Spinal cord (tissue), 10 donors: ENCODE data around the gene DNAJC11. TPM values are rescaled to one million over a fixed set of nuclear protein-coding genes. Genes with fewer than 3 reads are reported as not detected.

Source experiments
- DNase-seq, 6 donors: peaks; one replicate each; pipeline versions ENCODE4 v3.0.0 to v3.0.0-alpha.2; 2013 to 2015; ENCODE audit warnings: low spot score in 6 of 6, low read depth in 4 of 6
- H3K27ac ChIP-seq: one replicate; pipeline ENCODE4 v1.5.1; 2013; ENCODE audit warnings: low read depth, low read length, control low read depth
- H3K27me3 ChIP-seq: one replicate; pipeline ENCODE4 v1.6.1; 2013; ENCODE audit warnings: low read length; ENCODE audit not compliant: control insufficient read depth, insufficient read depth
- H3K36me3 ChIP-seq: one replicate; pipeline ENCODE4 v1.6.1; 2013; ENCODE audit warnings: low read length; ENCODE audit not compliant: control insufficient read depth, insufficient read depth
- H3K4me1 ChIP-seq: one replicate; pipeline ENCODE4 v1.6.1; 2013; ENCODE audit warnings: low read length; ENCODE audit not compliant: control insufficient read depth, insufficient read depth
- H3K4me3 ChIP-seq: one replicate; pipeline ENCODE4 v1.5.1; 2013; ENCODE audit warnings: low read depth, low read length, control low read depth
- H3K9me3 ChIP-seq: one replicate; pipeline ENCODE4 v1.6.1; 2013; ENCODE audit warnings: low read length; ENCODE audit not compliant: control insufficient read depth, insufficient read depth
- WGBS: methylation state at CpG from one replicate; pipeline ENCODE4 v1.1.5; 2013; ENCODE audit warnings: missing lambda C conversion rate; ENCODE audit not compliant: insufficient coverage; 5-methylcytosine and 5-hydroxymethylcytosine counted together
- polyA plus RNA-seq, 2 donors: library from polyadenylated mRNA; unstranded; fragments of 120-200 nt; gene quantifications; one replicate each; pipeline ENCODE4 v1.2.1, GENCODE V29; 2013; ENCODE audit not compliant: insufficient read length in 2 of 2
- total RNA-seq, 2 donors: library from RNA; depleted of rRNA in 1 of 2; stranded (reverse); fragments of 120-200 nt in 1 of 2; fragments of >200 nt in 1 of 2; gene quantifications; one replicate each; pipeline versions ENCODE4 v1.2.3 to v1.2.4, GENCODE V29; 2013 to 2014
- donor health status: healthy.

DNAJC11 gene
- total and polyA plus RNA-seq, 4 donors: 32.5 to 58.5 (median 40.0) TPM

DNA sequence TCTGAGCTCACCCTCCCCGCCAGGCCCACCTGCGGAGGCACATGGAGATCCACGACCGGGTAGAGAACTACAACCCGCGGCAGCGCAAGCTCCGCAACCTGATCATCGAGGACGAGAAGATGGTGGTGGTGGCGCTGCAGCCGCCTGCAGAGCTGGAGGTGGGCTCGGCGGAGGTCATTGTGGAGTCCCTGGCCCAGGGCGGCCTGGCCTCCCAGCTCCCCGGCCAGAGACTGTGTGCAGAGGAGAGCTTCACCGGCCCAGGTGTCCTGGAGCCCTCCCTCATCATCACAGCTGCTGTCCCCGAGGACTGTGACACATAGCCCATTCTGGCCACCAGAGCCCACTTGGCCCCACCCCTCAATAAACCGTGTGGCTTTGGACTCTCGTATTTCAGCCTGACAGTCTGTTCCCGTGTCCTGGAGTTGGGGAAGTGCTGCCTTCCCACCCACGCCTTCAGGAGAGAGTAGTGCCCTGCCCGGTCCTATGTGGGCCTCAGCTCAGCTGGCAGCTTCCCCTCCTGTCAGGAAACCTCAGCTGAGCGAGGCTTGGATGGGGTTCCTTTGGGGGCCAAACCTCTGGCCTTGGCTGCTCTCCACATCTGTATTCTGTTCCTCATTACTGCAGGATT, 112.6 kb downstream of the DNAJC11 start:
- H3K27ac ChIP-seq: no peak overlapping the region
- no peak overlapping the region for H3K4me3 ChIP-seq
- WGBS: 82% methylated on average over 24 of the region's 24 CpGs
- no peaks in the 10 kb centered on the region for H3K9me3 ChIP-seq
- H3K4me1 ChIP-seq: peaks cover 27% of the 10 kb centered on the region
- DNase-seq: no peak
- H3K36me3 ChIP-seq: peaks cover 90% of the 10 kb centered on the region
- no peaks in the 10 kb centered on the region for H3K27me3 ChIP-seq

DNA sequence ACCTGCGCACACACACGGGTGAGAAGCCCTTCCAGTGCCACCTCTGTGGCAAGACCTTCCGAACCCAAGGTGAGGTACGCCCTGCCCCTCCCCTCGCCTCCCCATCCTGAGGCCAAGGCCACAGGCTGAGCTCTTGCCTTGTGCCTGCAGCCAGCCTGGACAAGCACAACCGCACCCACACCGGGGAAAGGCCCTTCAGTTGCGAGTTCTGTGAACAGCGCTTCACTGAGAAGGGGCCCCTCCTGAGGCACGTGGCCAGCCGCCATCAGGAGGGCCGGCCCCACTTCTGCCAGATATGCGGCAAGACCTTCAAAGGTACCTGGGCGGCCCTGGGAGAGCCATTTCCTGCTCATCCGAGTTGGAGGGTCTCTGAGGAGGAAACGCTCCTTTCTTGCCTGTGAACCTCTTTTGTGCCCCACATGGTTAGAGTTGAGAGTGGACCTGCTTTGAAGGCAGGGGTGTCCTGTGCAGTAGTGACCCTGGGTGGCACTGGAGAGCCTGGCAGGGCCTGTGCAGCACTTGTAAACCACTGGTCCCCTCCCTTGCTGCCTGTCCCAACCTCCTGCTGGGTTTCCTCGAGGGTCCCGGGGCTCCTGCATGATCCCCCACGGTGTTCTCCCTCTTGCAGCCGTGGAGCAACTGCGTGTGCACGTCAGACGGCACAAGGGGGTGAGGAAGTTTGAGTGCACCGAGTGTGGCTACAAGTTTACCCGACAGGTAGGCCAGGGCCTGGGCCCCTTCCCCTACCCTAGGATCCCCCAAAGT, 113.3 kb downstream of the DNAJC11 start:
- Histone ChIP-seq H3K9me3 (no peaks in the 10 kb centered on the region), H3K4me3 (no peak overlapping the region), H3K36me3 (peaks cover 85% of the 10 kb centered on the region), H3K4me1 (peaks cover 27% of the 10 kb centered on the region), H3K27me3 (no peaks in the 10 kb centered on the region), H3K27ac (no peak overlapping the region)
- 91% methylated on average over 21 of the region's 25 CpGs for WGBS
- no peak for DNase-seq

DNA sequence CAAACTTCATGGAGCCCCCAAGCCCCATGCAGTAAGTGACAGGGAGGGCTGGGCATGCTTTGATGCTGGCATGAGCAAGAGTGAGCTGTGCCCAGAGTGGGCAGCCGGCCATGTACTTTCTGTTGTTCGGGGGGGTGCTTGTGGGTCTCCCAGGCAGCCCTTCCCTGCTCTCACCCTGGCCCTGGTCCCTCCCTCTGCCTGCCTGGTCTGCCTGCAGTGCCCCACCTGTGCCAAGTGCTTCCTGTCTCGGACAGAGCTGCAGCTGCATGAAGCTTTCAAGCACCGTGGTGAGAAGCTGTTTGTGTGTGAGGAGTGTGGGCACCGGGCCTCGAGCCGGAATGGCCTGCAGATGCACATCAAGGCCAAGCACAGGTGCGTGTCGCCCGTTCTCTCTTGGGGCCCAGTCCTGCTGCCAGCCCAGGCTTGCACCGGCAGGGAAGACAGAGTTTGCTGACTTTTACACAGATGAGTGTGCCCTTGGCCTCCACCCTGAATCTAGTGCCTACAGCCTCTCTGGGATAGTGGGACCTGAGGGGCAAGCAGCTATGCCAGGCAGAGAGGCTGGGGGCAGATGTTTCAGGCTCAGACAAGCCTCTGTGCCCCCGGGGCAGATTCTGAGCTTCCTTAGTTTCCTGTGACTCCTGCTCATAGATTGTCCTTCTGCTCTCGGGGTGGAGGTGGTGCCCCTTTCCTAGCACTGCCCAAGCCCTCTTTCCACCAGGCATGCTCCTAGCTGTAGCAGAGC, 114.2 kb downstream of the DNAJC11 start:
- Histone ChIP-seq H3K36me3 (peaks cover 82% of the 10 kb centered on the region), H3K27me3 (no peaks in the 10 kb centered on the region), H3K4me1 (peaks cover 27% of the 10 kb centered on the region), H3K4me3 (no peak overlapping the region), H3K9me3 (no peaks in the 10 kb centered on the region), H3K27ac (no peak overlapping the region)
- peak in 4 of 6 donors; percentile 51 to 83 (median 60) for DNase-seq
- 41% methylated on average over 13 of the region's 13 CpGs for WGBS

GRCh38 chr1:6586404-6586816, 115.2 kb downstream of the DNAJC11 start:
- no peak overlapping the region for H3K4me3 ChIP-seq
- H3K4me1 ChIP-seq: peaks cover 32% of the 10 kb centered on the region
- H3K9me3 ChIP-seq: no peaks in the 10 kb centered on the region

GRCh38 chr1:6585841-6586240, 115.8 kb downstream of the DNAJC11 start:
- Histone ChIP-seq H3K27ac (no peak overlapping the region), H3K27me3 (no peaks in the 10 kb centered on the region), H3K9me3 (no peaks in the 10 kb centered on the region), H3K4me1 (peaks cover 36% of the 10 kb centered on the region), H3K4me3 (no peak overlapping the region), H3K36me3 (peaks cover 81% of the 10 kb centered on the region)
- 94% methylated on average over 6 of the region's 7 CpGs for WGBS
- DNase-seq: no peak

More at GRCh38 chr1:6586404-6586816, 115.2 kb downstream of the DNAJC11 start:
- no peaks in the 10 kb centered on the region for H3K27me3 ChIP-seq
- WGBS: 87% methylated on average over 11 of the region's 11 CpGs
- H3K36me3 ChIP-seq: peaks cover 82% of the 10 kb centered on the region
- no peak overlapping the region for H3K27ac ChIP-seq
- no peak for DNase-seq

DNA sequence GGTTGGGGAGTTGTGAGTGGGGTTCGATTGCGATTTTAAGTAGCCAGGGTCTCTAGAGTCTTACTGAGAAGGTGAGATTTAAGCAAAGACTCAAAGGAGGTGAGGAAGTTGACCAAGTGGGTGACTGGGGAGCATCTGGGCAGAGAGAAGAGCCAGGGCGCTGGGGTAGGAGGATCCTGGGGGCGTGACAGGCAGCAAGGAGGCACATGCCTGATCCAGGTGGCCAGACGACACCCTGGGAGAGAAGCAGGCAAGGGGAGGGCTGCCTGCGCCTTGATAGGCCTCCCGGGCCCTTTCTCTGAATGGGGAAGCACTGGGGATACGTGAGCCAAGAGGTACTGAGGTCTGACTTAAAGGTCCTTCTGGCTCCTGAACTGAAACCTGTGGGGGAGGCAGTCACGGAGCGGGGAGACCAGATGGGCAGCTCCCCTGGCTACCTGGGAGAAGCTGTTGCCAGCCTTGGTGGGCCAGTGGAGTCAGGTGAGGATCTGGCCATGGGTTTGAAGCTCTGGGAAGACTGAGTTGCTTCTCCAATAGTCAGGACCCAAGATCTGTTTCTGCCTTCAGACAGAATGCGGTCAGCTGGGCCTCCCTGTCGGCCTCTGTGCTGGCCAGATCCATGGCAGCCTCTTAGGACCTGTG, 116.4 kb downstream of the DNAJC11 start:
- 87% methylated on average over 12 of the region's 12 CpGs for WGBS
- Histone ChIP-seq H3K4me3 (no peak overlapping the region), H3K36me3 (peaks cover 82% of the 10 kb centered on the region), H3K27me3 (no peaks in the 10 kb centered on the region), H3K27ac (no peak overlapping the region), H3K4me1 (peaks cover 43% of the 10 kb centered on the region), H3K9me3 (no peaks in the 10 kb centered on the region)
- DNase-seq: no peak

Other genes with a start within 250 kb of the DNAJC11 start
- 10 to 100 TPM in 1 of 2 donors, 1 to 10 TPM in 1; 9.5 to 16.6 TPM for gene TNFRSF25, start 235.6 kb downstream of the DNAJC11 start, total RNA-seq
- gene TNFRSF25, start 235.6 kb downstream of the DNAJC11 start, polyA plus RNA-seq: 10 to 100 TPM; 26.1 to 37.5 TPM
- 10 to 100 TPM; 12.9 to 19.6 TPM for gene PLEKHG5, start 210.1 kb downstream of the DNAJC11 start, total RNA-seq
- gene PLEKHG5, start 210.1 kb downstream of the DNAJC11 start, polyA plus RNA-seq: 10 to 100 TPM; 25.9 to 32.9 TPM
- 10 to 100 TPM; 22.1 to 25.3 TPM for gene NOL9, start 147.3 kb downstream of the DNAJC11 start, total RNA-seq
- gene NOL9, start 147.3 kb downstream of the DNAJC11 start, polyA plus RNA-seq: 10 to 100 TPM; 13.2 to 26.2 TPM
- gene TAS1R1, start 146.5 kb downstream of the DNAJC11 start, total RNA-seq: under 1 TPM in 1 of 2 donors, not detected in 1; 0.40 TPM
- gene TAS1R1, start 146.5 kb downstream of the DNAJC11 start, polyA plus RNA-seq: under 1 TPM; 0.24 to 0.47 TPM
- gene ZBTB48, start 121.8 kb downstream of the DNAJC11 start, total RNA-seq: 10 to 100 TPM in 1 of 2 donors, 1 to 10 TPM in 1; 9.1 to 39.7 TPM
- gene ZBTB48, start 121.8 kb downstream of the DNAJC11 start, polyA plus RNA-seq: 10 to 100 TPM; 32.6 to 32.8 TPM
- 10 to 100 TPM; 17.0 to 18.3 TPM for gene KLHL21, start 98.9 kb downstream of the DNAJC11 start, total RNA-seq
- gene KLHL21, start 98.9 kb downstream of the DNAJC11 start, polyA plus RNA-seq: 10 to 100 TPM; 25.1 to 28.9 TPM
- gene PHF13, start 88.1 kb downstream of the DNAJC11 start, total RNA-seq: 10 to 100 TPM; 13.3 to 13.9 TPM
- 10 to 100 TPM; 21.5 to 22.7 TPM for gene PHF13, start 88.1 kb downstream of the DNAJC11 start, polyA plus RNA-seq
- 10 to 100 TPM; 17.4 to 27.6 TPM for gene THAP3, start 76.9 kb downstream of the DNAJC11 start, total RNA-seq
- 10 to 100 TPM; 30.6 to 31.8 TPM for gene THAP3, start 76.9 kb downstream of the DNAJC11 start, polyA plus RNA-seq
- gene CAMTA1, start 83.6 kb upstream of the DNAJC11 start, total RNA-seq: 100 to 1,000 TPM in 1 of 2 donors, 10 to 100 TPM in 1; 90.5 to 204 TPM
- gene CAMTA1, start 83.6 kb upstream of the DNAJC11 start, polyA plus RNA-seq: 100 to 1,000 TPM; 186 to 236 TPM